K562 (cell line): ENCODE measurements around the gene MYBPC3. TPM values are rescaled to one million over a fixed set of nuclear protein-coding genes. Genes with fewer than 3 reads are reported as not detected.

Experiments
- ATAC-seq: fragments of 200-7000 bp; cut with Tn5 transposase; 3 replicates; pipeline ENCODE4 v1.9.1; 2020; ENCODE audit warnings: moderate library complexity
- BruUV-seq: library from RNA; stranded (reverse); fragments of 400-500 nt; replicated peaks from 2 replicates; lab custom pipeline; 2021; lab: Mats Ljungman, UMichigan
- CTCF ChIA-PET: fragments of 300-600 bp; formaldehyde crosslinking; extraction: SDS; loops from one replicate; lab custom pipeline; 2021; ENCODE audit warnings: low intra/inter-chr PET ratio; lab: Yijun Ruan, JAX
- POLR2A ChIA-PET: fragments of 300-600, 350-650 bp; sonication (Branson Sonifier 250); formaldehyde crosslinking; extraction: SDS; loops from one replicate; lab custom pipeline; 2021; ENCODE audit warnings: antibody characterized with exemption, inconsistent platforms; lab: Yijun Ruan, JAX
- DNase-seq, 4 experiments: peaks; one replicate each; pipeline versions ENCODE4 v3.0.0 to v3.0.0-alpha.2; 2011 to 2018; ENCODE audit warnings: low spot score in 3 of 4, mixed read lengths in 3 of 4; ENCODE audit errors: extremely low read depth in 1 of 4
- FAIRE-seq: peaks from 2 replicates; lab custom pipeline; 2011; peaks lifted over from hg19 to GRCh38; lab: Jason Lieb, UNC
- H2AFZ ChIP-seq: 2 replicates; pipeline ENCODE4 v1.6.0; 2011; ENCODE audit warnings: low read depth, low read length, control low read depth, inconsistent platforms
- H3K27ac ChIP-seq: fragments of 200-600 bp; 3 replicates; pipeline ENCODE4 v1.8.0; 2011; ENCODE audit warnings: low read depth, mild to moderate bottlenecking, control low read depth, inconsistent platforms, low read length, moderate library complexity, mixed read lengths; ENCODE audit errors: extremely low read depth
- H3K27me3 ChIP-seq, 2 experiments: fragments of 300-600 bp in 1 of 2; 2 replicates in 1 of 2; 3 replicates in 1 of 2; pipeline versions ENCODE4 v1.6.0 to v1.8.0; 2011; ENCODE audit warnings: inconsistent platforms in 2 of 2, low read length in 2 of 2, mild to moderate bottlenecking in 1 of 2, mixed read lengths in 1 of 2, moderate library complexity in 1 of 2; ENCODE audit not compliant: control insufficient read depth in 2 of 2, insufficient read depth in 2 of 2
- H3K36me3 ChIP-seq: fragments of 300-600 bp; 3 replicates; pipeline ENCODE4 v1.8.0; 2011; ENCODE audit warnings: mild to moderate bottlenecking, low read length, inconsistent platforms; ENCODE audit not compliant: control insufficient read depth, insufficient read depth
- H3K4me1 ChIP-seq, 2 experiments: fragments of 200-600 bp in 1 of 2; replicated peaks in 1 of 2; 2 replicates in 1 of 2; 3 replicates in 1 of 2; pipeline versions ENCODE4 v1.5.1 to v1.8.0; 2011; ENCODE audit warnings: inconsistent platforms in 2 of 2, low read length in 2 of 2, mild to moderate bottlenecking in 1 of 2, mixed read lengths in 1 of 2, moderate library complexity in 1 of 2; ENCODE audit not compliant: control insufficient read depth in 2 of 2, insufficient read depth in 2 of 2
- H3K4me2 ChIP-seq: 2 replicates; pipeline ENCODE4 v1.6.1; 2011; ENCODE audit warnings: low read length, control low read depth, inconsistent platforms, mixed read lengths; ENCODE audit not compliant: insufficient read depth
- H3K4me3 ChIP-seq: fragments of 200-600 bp; sonication (generic), shearing (Covaris generic); 2 replicates; pipeline ENCODE4 v1.5.1; 2016; ENCODE audit warnings: control low read depth, inconsistent platforms
- H3K79me2 ChIP-seq: fragments of 200-600 bp; 3 replicates; pipeline ENCODE4 v1.8.0; 2011; ENCODE audit warnings: low read length, inconsistent platforms; ENCODE audit not compliant: control insufficient read depth, insufficient read depth
- H3K9ac ChIP-seq, 2 experiments: 2 replicates each; pipeline versions ENCODE4 v1.6.0 to v1.6.1; 2011; ENCODE audit warnings: low read depth in 2 of 2, low read length in 2 of 2, control low read depth in 1 of 2, inconsistent platforms in 1 of 2, mild to moderate bottlenecking in 1 of 2, mixed read lengths in 1 of 2; ENCODE audit not compliant: insufficient read depth in 1 of 2
- H3K9me1 ChIP-seq: one replicate; pipeline ENCODE4 v1.6.0; 2011; ENCODE audit warnings: inconsistent platforms, mild to moderate bottlenecking, low read length, moderate library complexity; ENCODE audit not compliant: control insufficient read depth, insufficient read depth
- H3K9me3 ChIP-seq: replicated peaks from 2 replicates; pipeline ENCODE4 v1.5.1; 2011; ENCODE audit warnings: low read depth, low read length, inconsistent platforms; ENCODE audit not compliant: control insufficient read depth, insufficient read depth
- H4K20me1 ChIP-seq: replicated peaks from 2 replicates; pipeline ENCODE4 v1.6.1; 2011; ENCODE audit warnings: low read length, inconsistent platforms, mixed read lengths; ENCODE audit not compliant: control insufficient read depth, insufficient read depth
- CBX5 ChIP-seq: IDR thresholded peaks from 2 replicates; pipeline ENCODE4 v1.6.1; 2014; ENCODE audit warnings: low read depth, borderline replicate concordance
- CEBPG ChIP-seq, 3 experiments: fragments of 200-800 bp in 1 of 3; sonication (Bioruptor generic) in 1 of 3; sonication (generic) in 1 of 3; formaldehyde crosslinking in 1 of 3; IDR thresholded peaks in 2 of 3; conservative IDR thresholded peaks in 1 of 3; 2 replicates each; pipeline versions ENCODE4 v1.6.1 to v1.8.0; 2016 to 2022; ENCODE audit warnings: missing compliant biosample characterization in 2 of 3, missing genetic modification characterization in 2 of 3, mild to moderate bottlenecking in 1 of 3, missing genetic modification reagents in 1 of 3
- FOXM1 ChIP-seq, 2 experiments: fragments of 450-650 bp in 1 of 2; sonication (generic) in 1 of 2; formaldehyde crosslinking in 1 of 2; IDR thresholded peaks; 2 replicates each; pipeline versions ENCODE4 v1.6.1 to v1.9.0; 2017 to 2022; ENCODE audit warnings: low read depth in 2 of 2, mild to moderate bottlenecking in 2 of 2, missing genetic modification reagents in 1 of 2, moderate library complexity in 1 of 2
- GABPB1 ChIP-seq: sonication (generic); formaldehyde crosslinking; IDR thresholded peaks from 2 replicates; pipeline ENCODE4 v1.8.0; 2022; ENCODE audit warnings: mild to moderate bottlenecking, missing genetic modification reagents
- KAT7 ChIP-seq: sonication (generic); formaldehyde crosslinking; IDR thresholded peaks from 2 replicates; pipeline ENCODE4 v1.8.0; 2022; ENCODE audit warnings: missing genetic modification reagents, mild to moderate bottlenecking, borderline replicate concordance
- KDM1A ChIP-seq, 2 experiments: fragments of 450-650 bp; IDR thresholded peaks; 2 replicates each; pipeline ENCODE4 v1.6.1; 2016; ENCODE audit warnings: mild to moderate bottlenecking in 2 of 2
- NR2F6 ChIP-seq: fragments of 450-650 bp; formaldehyde crosslinking; IDR thresholded peaks from 2 replicates; pipeline ENCODE4 v1.4.0; 2020; ENCODE audit warnings: mild to moderate bottlenecking
- NUFIP1 ChIP-seq: fragments of 450-650 bp; IDR thresholded peaks from 2 replicates; pipeline ENCODE4 v1.6.1; 2018; ENCODE audit not compliant: partially characterized antibody
- POLR2G ChIP-seq: fragments of 200-400 bp; formaldehyde crosslinking; IDR thresholded peaks from 2 replicates; pipeline ENCODE4 v1.6.1; 2017; ENCODE audit warnings: low read depth, mild to moderate bottlenecking, antibody characterized with exemption, low read length, moderate library complexity
- RBM14 ChIP-seq: fragments of 200-400 bp; formaldehyde crosslinking; IDR thresholded peaks from 2 replicates; pipeline ENCODE4 v1.6.1; 2018; ENCODE audit warnings: low read depth, mild to moderate bottlenecking, low read length, moderate library complexity, borderline replicate concordance; ENCODE audit not compliant: insufficient read depth
- WGBS: fragments of 100-300 bp; shearing (Covaris generic); methylation state at CpG from one replicate; pipeline ENCODE4 v1.1.6; 2016; ENCODE audit warnings: low coverage, mixed read lengths; ENCODE audit not compliant: insufficient coverage; ENCODE audit errors: missing lambda C conversion rate; 5-methylcytosine and 5-hydroxymethylcytosine counted together
- in situ Hi-C: fragments of 300-500 bp; cut with MboI; formaldehyde crosslinking; loops from 4 replicates; pipeline ENCODE4 v1.15.0; 2018; ENCODE audit warnings: inconsistent platforms, mixed read lengths
- intact Hi-C: fragments of 100-400 bp; cut with micrococcal nuclease; formaldehyde crosslinking; loops from 2 replicates; pipeline ENCODE4 v1.14.2; 2022
- polyA plus RNA-seq, 8 experiments: library from polyadenylated mRNA; depleted of rRNA in 4 of 8; stranded (reverse) in 5 of 8; unstranded in 3 of 8; fragments of >200 nt; fragmentation: Nextera tagmentation in 2 of 8; fragmentation: Illumina TruSeq in 1 of 8; extraction: Ambion mirVana in 2 of 8; extraction: Trizol in 1 of 8; gene quantifications; 2 replicates each; pipeline versions ENCODE4 v1.2.1 to v1.2.3, GENCODE V29; 2011 to 2014; ENCODE audit warnings: inconsistent platforms in 1 of 8, missing spikeins in 1 of 8
- total RNA-seq, 7 experiments: library from RNA; depleted of rRNA in 6 of 7; stranded (reverse); fragments of >200 nt in 6 of 7; fragmentation: Illumina TruSeq in 2 of 7; extraction: Trizol in 2 of 7; gene quantifications; 2 replicates each; pipeline versions ENCODE4 v1.2.1 to v1.2.3, GENCODE V29; 2011 to 2021; ENCODE audit warnings: low replicate concordance in 1 of 7
- TF ChIP-seq, protein P1 (sequence below), 2 experiments: fragments of 450-650 bp; IDR thresholded peaks; 2 replicates each; pipeline ENCODE4 v1.6.1; 2016; ENCODE audit warnings: mild to moderate bottlenecking in 2 of 2, borderline replicate concordance in 1 of 2, low read depth in 1 of 2, moderate library complexity in 1 of 2

MYBPC3 gene
- total and polyA plus RNA-seq, 9 of the 15 experiments (the other 6 are each of a cell fraction or from before 2014, with no cell fraction given): 0.01 TPM; not detected in 8

DNA sequence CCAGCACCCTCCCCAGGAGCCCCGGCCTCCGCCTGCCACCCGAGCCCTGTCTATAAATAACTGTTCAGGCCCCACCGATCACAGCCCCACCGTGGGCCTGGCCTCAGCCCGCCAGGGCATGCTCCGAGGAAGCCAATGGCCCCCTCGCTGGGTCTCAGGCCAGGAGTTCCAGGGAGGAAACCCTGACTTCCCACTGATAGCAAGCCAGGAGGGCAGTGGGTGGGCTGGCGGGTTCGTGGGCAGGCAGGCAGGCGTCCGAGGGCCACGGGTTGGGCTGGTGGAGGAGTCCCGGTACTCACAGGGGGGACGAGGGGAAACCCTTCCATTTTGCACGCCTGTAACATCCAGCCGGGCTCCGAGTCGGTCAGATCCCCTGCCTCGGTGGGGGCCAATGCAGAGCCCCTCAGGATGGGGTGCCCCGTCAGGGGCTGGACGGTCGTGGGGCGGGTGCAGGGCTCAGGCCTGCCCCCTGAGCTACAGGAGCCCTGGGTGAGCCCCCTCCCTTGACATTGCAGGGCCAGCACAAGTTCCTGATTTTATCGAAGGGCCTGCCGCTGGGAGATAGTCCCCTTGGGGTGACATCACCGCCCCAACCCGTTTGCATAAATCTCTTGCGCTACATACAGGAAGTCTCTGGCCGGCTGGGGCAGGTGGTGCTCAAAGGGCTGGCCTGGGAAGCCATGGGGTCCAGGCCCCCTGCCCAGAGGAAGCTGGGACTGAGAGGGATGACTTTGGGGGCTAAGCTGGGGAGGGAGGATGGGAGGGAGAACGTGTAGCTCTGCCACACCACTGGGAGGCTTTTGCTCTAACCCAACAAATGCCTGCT, 25.7 kb upstream of the MYBPC3 start, which contains the start of gene SPI1:
SPI1 (minus strand) TSS at position 538 of the 826 bp plus-strand sequence; CDS start at position 344, 194 bp downstream.
- TSS peak; percentile 56 for BruUV-seq
- Histone ChIP-seq H3K79me2 (peaks cover 26% of the 10 kb centered on the region), H3K4me3 (peak within 1 kb of the TSS; percentile 47), H3K9ac (peak within 1 kb of the TSS; percentile 82 to 93), H3K4me2 (peak within 1 kb of the TSS; percentile 76), H3K27me3 (no peaks in the 10 kb centered on the region), H2AFZ (peak within 1 kb of the TSS; percentile 81), H3K4me1 (peaks cover 37 to 53% of the 10 kb centered on the region in 2 experiments), H4K20me1 (no peaks in the 10 kb centered on the region), H3K27ac (peak within 1 kb of the TSS; percentile 86), H3K9me3 (no peaks in the 10 kb centered on the region), H3K9me1 (no peaks in the 10 kb centered on the region), H3K36me3 (peaks cover 8% of the 10 kb centered on the region; the same call in 1 of the 3 replicates)
- ChIA-PET POLR2A (interaction anchor here (0.6 to 1.8 kb wide), 12 partner anchors 8 to 643 kb away, joined by 3 to 7 read pairs (median 3); no protein-coding TSS in a partner anchor), CTCF (no interaction called here)
- FAIRE-seq (peak; percentile 97), ATAC-seq (peak; percentile 85), DNase-seq (peak; percentile 88 to 95 (median 92))
- WGBS: 2% methylated on average over 31 of the region's 31 CpGs
- in situ Hi-C loops (no loop called here), intact Hi-C loops (loop anchor here (10.0 kb wide), 1 partner anchor 237 kb away; no protein-coding TSS in a partner anchor)
- peak; percentile 64; the same call in 1 of the 2 replicates for TF ChIP-seq FOXM1 (IDR thresholded peaks at IDR 0.05; ENCODE audit: low read depth)
- no peak for TF ChIP-seq FOXM1 (CRISPR knock-in tag; IDR thresholded peaks at IDR 0.05; ENCODE audit: low read depth)
- no peak for TF ChIP-seq NUFIP1
- TF ChIP-seq CEBPG (CRISPR knock-in tag; IDR thresholded peaks at IDR 0.05): peak; percentile 58; the same call in 1 of the 2 replicates
- TF ChIP-seq CEBPG (tag; conservative IDR thresholded peaks at IDR 0.05 in 1 of 2, IDR thresholded peaks at IDR 0.05 in 1 of 2): peak; percentile 61 to 71
- peak; percentile 94 for TF ChIP-seq KAT7
- TF ChIP-seq CBX5: peak; percentile 49; the same call in 1 of the 2 replicates
- TF ChIP-seq, protein P1, sequence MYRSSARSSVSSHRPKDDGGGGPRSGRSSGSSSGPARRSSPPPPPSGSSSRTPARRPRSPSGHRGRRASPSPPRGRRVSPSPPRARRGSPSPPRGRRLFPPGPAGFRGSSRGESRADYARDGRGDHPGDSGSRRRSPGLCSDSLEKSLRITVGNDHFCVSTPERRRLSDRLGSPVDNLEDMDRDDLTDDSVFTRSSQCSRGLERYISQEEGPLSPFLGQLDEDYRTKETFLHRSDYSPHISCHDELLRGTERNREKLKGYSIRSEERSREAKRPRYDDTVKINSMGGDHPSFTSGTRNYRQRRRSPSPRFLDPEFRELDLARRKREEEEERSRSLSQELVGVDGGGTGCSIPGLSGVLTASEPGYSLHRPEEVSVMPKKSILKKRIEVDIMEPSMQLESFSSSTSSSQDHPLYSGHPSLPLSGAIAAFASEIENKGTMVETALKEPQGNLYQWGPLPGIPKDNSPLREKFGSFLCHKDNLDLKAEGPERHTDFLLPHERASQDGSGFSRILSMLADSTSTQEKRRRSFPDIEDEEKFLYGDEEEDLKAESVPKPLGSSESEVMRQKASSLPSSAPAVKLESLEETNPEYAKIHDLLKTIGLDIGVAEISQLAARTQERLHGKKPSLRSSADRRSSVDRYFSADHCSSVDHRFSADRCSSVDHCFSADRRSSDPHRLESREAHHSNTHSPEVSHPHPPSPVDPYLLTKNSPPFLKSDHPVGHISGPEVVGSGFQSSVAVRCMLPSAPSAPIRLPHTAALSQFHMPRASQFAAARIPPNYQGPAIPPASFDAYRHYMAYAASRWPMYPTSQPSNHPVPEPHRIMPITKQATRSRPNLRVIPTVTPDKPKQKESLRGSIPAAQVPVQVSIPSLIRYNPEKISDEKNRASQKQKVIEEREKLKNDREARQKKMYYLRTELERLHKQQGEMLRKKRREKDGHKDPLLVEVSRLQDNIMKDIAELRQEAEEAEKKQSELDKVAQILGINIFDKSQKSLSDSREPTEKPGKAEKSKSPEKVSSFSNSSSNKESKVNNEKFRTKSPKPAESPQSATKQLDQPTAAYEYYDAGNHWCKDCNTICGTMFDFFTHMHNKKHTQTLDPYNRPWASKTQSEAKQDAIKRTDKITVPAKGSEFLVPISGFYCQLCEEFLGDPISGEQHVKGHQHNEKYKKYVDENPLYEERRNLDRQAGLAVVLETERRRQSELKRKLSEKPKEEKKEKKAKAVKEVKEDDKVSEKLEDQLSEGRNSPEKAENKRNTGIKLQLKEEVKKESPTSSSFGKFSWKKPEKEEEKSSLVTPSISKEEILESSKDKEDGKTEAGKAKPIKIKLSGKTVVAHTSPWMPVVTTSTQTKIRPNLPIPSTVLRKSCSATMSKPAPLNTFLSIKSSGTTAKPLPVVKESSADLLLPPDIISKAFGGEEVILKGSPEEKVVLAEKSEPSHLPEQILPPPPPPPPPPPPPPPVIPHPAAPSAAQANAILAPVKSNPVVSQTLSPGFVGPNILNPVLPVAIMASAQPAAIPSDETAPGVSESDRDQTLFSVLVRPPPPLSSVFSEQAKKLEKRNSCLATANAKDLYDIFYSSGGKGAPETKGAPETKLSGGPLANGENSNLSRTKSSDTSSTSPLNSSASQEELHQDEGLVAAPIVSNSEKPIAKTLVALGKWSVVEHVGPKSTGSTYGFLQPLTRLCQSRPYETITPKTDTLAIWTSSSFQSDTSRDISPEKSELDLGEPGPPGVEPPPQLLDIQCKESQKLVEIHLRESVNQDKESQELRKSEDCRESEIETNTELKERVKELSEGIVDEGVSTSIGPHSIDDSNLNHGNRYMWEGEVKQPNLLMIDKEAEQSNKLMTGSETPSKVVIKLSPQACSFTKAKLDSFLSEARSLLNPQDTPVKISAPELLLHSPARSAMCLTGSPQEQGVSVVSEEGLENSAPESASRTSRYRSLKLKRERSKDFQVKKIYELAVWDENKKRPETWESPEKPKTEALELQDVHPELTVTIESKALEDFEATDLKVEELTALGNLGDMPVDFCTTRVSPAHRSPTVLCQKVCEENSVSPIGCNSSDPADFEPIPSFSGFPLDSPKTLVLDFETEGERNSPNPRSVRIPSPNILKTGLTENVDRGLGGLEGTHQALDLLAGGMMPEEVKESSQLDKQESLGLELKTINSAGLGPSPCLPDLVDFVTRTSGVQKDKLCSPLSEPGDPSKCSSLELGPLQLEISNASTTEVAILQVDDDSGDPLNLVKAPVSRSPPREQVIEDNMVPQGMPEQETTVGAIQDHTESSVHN (IDR thresholded peaks at IDR 0.05; ENCODE audit: borderline replicate concordance in 1 of 2, low read depth in 1 of 2): no peak
- TF ChIP-seq KDM1A (IDR thresholded peaks at IDR 0.05): peak; percentile 87 to 88
- TF ChIP-seq NR2F6 (CRISPR knock-in tag): no peak
- TF ChIP-seq RBM14: 0 out of 2 replicates have a peak, but pooled peaks have one; percentile 60
- TF ChIP-seq POLR2G: peak; percentile 82
- peak; percentile 69; the same call in 1 of the 2 replicates for TF ChIP-seq GABPB1 (CRISPR knock-in tag)
